Myocyte (in vitro differentiated cells): ENCODE data around the gene PRXL2C. TPM values are rescaled to one million over a fixed set of nuclear protein-coding genes. Genes with fewer than 3 reads are reported as not detected.
A peak's percentile ranks its signal among the peaks of the same experiment; 100 is the strongest.
"Not testable (repeated sequence)": the region's sequence is repeated elsewhere in the genome, so short reads cannot be mapped to it uniquely, and the experiment has no call there.

Source experiments
- DNase-seq: peaks from one replicate; pipeline ENCODE4 v3.0.0-alpha.2; 2012; ENCODE audit warnings: low read depth
- total RNA-seq: library from RNA; depleted of rRNA; stranded (reverse); fragments of >200 nt; gene quantifications from 2 replicates; pipeline ENCODE4 v1.2.3, GENCODE V29; 2014

Gene PRXL2C
- total RNA-seq, 1 donor from 2014 or later = 25.8 TPM

GRCh38 chr9:96649620-96650324 lies 5.3 kb downstream of the PRXL2C start:
- DNase-seq = peak; percentile 73

DNA sequence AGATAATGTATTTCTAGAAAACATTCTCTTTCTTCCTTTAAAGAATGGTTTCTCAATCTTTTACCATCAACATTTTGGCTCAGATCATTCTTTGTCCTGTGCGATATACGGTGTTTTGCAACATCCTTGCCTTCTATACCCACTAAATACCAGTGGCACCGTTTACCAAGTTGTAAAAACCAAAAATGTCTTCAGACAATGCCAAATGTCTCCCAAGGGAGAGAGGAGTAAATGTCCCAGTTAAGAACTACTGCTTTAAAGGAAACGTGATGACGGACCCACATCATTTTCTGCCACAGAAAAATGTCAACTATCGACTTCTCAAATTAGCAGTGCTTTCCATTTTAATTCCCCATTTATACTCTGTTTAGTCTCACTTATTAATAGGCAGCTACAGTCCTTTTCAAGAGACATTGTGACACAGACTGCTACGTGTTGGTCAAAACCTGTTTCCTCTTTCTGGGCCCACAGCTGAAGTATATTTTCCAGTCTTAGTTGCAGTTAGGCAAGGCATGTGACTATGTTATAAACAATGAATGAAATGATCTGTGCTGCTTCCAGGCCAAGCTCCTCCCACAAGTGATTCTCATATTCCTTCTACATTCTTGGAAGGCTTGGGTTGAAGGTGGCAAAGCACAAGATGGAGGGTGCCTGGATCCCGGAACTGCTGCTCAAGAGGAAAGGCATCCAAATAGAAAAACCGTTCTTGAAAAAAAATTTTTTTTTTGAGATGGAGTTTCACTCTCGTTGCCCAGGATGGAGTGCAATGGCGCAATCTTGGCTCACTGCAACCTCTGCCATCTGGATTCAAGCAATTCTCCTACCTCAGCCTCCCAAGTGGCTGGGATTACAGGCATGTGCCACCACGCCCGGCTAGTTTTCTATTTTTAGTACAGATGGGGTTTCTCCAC lies 8.8 kb downstream of the PRXL2C start:
- peak; percentile 48 for DNase-seq

- DNase-seq = no peak
These were observed 11.0 kb downstream of the PRXL2C start for GRCh38 chr9:96644137-96644536.

DNA sequence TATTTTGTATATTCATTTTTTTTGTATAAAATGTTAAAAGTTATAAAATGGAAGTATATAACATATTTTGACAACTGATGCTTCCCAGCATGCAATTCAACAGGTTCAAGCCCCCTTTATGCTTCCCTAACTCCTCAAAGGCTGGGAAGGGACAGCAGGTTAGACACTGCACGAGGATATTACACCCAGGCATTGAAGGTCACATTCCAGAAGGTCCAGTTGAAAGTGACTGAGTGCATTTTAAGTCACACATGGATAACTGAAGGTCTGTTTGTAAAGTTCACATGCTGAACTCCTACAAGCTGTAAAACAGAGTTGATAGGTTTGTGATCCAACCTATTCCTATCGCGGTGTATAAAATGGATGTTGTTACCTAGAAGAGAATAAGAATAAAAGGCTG lies 13.6 kb downstream of the PRXL2C start:
- DNase-seq = no peak

GRCh38 chr9:96638606-96639364 lies 16.3 kb downstream of the PRXL2C start:
- no peak for DNase-seq

DNA sequence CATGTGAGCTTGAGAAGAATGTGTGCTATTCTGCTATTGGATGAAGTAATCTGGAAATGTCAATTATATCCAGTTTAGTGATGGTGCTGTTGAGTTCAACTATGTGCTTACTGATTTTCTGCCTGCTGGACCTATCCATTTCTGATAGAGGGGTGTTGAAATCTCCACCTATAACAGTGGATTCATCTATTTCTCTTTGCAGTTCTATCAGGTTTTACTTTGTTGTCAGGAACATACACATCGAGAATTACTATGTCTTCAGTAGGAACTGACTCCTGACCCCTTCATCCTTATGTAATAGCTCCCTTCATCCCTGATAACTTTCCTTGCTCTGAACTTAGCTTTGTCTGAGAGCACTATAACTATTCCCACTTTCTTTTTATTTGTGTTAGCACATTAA lies 18.7 kb downstream of the PRXL2C start:
- no peak for DNase-seq

GRCh38 chr9:96633579-96633978 lies 21.5 kb downstream of the PRXL2C start:
- DNase-seq = not testable (repeated sequence)

DNA sequence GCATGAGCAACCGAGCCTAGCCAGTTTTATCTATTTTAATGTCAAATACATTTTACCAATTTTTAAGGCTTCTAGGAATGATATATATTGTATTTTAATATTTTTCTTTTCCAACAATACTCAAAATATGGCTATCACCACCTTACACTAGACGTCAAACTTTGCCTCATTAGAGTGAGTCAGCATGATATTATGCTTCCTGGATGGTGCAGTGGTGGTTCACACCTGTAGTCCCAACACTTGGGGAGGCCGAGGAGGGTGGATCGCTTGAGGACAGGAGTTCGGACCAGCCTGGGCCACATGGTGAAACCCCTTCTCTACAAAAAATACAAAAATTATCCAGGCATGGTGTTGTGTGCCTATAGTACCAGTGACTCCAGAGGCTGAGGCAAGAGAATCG lies 28.2 kb downstream of the PRXL2C start:
- DNase-seq = no peak

- no peak for DNase-seq
These were observed 33.5 kb downstream of the PRXL2C start for GRCh38 chr9:96621618-96622017.

DNA sequence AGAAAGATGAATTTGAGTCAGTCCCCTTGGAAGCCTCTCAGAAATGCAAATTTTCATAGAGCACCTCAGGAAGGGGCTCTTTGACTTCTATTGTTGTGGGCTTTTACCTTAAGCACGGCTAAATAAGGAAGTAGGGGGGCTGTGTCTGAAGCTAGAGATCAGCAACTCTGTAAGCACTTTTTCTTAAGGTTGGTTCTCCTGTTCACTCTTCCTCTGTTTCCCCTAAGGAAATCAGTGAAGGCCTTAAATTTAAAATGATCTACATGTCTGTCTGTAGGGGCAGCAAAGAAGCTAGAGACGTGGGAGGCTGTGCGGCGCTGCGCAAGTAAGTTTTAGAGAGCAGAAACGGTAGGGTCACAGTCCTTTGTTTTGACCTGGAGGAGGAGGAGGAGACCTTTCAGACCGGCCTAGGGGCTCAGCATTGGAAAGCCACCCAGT lies 34.3 kb downstream of the PRXL2C start:
- no peak for DNase-seq

GRCh38 chr9:96620181-96620514 lies 35.0 kb downstream of the PRXL2C start:
- DNase-seq = no peak

DNA sequence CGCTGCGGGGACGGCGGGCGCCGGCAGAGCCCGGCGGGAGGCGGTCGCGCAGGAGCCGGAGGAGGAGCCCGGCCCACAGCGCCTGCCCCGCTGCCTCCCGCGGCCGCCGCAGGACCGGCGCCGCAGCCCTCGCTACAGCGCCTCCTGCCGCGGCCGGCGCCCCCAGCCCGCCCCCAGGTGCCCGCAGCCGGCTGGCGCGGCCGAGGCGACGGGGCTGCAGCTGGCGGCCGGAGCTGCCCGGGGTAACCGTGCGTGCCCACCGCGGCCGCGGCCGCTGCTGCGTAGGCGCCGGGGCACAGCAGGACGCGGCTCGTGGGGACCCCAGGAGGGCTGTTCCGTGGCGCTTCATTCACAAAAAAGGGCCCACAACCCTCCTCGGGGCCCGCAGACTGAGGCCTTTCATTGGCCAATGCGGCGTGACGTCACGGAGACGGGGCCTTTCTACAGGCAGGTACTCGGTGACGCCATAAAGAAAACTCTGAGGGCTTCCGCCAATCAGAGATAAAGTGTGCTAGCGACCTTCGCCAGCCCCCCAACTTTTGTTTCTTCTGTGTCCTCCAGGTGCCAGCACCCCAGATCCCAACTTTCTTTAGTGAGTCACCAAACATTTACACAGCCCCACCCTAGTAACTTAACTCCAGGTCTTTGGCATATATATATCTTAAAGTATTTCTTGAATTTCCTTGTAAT lies 35.5 kb downstream of the PRXL2C start, which contains the start of gene CDC14B:
CDC14B (minus strand) TSS at position 353 of the 690 bp plus-strand sequence. CDS start 465 bp downstream, outside the sequence.
- peak; percentile 93 for DNase-seq

GRCh38 chr9:96619124-96619465 lies 36.0 kb downstream of the PRXL2C start:
- DNase-seq = no peak

GRCh38 chr9:96618209-96619123 lies 36.7 kb downstream of the PRXL2C start:
- peak; percentile 84 for DNase-seq

DNA sequence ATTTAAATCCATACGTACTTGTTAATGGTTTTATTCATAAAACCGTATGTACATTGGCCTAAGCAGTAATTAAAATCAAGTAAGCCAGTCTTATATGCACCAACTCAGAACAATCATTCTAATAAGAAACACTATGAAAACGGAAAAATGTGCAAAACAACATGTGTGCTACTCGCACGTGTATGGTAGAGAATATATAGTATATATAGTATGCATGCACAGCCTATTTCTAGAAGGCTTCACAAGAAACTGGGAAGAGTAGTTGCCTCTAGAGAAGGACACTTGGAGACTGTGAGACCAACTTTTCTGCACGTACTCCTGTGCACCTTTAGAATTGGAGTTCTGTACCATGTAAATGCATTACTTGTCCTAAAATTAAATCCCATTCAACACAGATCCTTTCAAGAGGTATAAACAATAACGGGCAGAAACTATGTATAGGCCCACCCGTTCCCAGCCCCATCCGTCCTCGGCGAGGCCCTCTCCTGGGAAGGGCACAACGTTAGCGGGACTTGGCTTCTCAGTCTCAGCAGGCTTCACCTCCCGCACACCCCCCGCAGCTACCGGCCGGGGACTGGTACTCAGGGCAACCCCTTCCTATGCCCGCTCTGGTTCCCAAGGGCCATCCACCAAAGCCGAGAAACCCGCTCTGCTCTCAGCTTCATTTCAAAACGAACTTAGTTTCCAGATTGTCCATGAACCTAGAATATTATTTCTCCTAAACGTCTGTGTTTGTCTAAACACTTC lies 37.5 kb downstream of the PRXL2C start:
- DNase-seq = no peak

DNA sequence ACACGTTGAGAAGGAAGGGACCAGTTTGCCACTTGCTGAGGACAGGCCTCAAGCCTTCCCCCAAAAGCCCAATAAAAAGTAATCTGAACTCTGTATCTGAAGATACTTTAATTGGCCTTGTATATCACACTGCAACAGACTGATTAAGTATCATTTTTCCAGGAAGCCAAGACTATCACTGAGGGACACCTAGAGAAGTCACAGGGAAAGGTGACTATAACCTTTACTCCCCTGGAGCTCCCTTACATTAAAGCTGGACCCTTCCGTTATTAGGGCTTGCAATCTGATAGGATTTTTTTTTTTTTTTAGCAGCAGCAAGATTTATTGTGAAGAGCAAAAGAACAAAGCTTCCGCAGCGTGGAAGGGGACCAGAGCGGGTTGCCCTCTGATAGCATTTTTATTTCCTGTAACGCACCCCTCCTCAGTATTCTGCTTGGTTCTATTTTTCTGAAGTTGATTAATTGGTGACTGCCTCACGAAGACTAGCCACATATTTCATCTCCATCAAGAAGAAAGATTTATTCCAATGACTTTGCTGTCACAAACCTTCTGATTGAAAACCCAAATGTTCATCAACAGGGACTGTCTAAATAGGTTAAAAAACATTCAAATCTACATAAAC lies 38.2 kb downstream of the PRXL2C start:
- no peak for DNase-seq

DNA sequence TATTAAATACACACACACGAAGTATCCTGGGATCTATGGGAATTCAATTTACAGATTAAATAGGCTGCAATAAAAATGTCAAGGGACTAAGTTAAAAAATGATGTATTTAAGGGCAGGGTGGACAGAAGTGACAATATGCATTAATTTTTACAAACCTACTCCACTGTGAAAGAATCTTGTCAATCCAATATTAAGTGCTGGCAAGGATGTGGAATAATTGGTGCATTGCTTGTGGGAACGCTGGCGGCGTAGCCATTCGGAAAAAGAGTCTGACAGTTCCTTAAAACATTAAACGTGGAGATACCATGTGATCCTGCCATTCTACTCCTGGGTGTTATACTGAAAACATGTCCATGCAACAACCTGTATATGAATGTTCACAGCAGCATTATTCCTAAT lies 39.7 kb downstream of the PRXL2C start:
- no peak for DNase-seq

GRCh38 chr9:96614664-96615063 lies 40.5 kb downstream of the PRXL2C start:
- not testable (repeated sequence) for DNase-seq
